Hematopoietic multipotent progenitor cell treated with erythropoietin and hydrocortisone succinate and interleukin-3 and kit ligand, for 8 days (in vitro differentiated cells): ENCODE measurements around the gene IVD.

Experiments
- DNase-seq: peaks from one replicate; pipeline ENCODE4 v3.0.0-alpha.2; 2015

The IVD gene

DNA sequence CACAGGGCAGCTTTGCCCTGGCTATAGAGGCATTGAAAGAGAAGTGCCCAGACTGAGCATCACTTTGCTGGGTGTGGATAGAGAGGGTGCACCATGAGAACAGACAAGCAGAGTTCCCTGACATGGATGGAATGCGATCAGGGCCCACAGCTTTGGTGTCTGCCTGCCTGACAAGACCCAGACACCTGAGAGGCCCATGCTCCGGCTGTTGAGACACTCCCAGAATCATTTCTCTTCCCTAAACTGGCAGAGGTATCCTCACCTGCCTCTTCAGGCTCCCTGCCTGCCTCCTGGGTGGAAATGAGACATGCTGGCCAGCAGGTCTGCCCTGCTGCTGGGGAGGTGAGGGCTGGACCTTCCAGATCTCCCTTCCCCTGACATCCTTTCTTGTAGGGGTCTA lies 54.8 kb downstream of the IVD start:
- DNase-seq: no peak

- DNase-seq: no peak
Observed at GRCh38 chr15:40461958-40462357, 56.4 kb downstream of the IVD start.

DNA sequence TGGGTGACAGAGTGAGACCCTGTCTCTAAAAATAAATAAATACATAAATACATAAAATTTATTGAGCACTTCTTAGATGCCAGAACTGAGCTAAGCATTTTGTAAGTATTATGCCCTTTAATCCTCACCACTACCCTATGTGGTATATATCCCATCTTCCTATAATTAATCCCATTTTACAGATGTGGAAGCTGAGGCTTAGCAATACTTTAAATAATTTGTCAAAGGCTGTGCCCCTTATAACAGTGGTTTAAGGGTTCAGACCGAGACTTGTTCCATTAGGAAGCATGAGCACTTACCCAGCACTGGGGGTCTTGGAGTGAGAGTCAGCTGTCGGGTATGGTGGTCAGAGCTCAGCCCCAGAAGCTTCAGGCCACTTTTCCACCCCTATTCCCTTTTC lies 57.7 kb downstream of the IVD start:
- no peak for DNase-seq

DNA sequence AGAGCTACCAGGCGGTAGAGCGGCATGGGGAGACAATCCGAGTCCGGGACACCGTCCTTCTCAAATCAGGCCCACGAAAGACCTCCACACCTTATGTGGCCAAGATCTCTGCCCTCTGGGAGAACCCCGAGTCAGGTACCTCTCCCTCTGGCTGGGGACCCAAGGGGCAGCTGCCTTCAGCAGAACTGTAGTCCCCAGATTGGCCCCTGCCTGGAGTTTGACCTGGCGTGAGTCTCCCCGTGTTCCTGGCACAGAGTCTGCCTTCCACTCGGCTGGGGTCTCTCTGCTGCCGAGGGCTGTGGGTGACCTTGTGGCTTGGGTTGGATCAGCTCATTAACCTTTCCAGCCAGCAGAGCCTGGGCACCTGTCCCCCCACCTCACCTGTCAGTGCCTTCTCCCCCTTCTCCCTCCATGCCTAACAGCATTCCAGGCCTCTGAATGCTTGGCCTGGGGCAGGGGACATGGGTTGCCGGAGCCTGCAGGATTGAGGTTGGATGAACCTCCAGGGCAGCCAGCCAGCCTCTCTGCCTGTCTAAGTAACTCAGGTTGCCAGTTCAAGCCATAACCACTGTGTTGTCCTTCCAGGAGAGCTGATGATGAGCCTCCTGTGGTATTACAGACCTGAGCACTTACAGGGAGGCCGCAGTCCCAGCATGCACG lies 58.4 kb downstream of the IVD start:
- DNase-seq: no peak

GRCh38 chr15:40464595-40465185 lies 59.1 kb downstream of the IVD start:
- DNase-seq: no peak

DNA sequence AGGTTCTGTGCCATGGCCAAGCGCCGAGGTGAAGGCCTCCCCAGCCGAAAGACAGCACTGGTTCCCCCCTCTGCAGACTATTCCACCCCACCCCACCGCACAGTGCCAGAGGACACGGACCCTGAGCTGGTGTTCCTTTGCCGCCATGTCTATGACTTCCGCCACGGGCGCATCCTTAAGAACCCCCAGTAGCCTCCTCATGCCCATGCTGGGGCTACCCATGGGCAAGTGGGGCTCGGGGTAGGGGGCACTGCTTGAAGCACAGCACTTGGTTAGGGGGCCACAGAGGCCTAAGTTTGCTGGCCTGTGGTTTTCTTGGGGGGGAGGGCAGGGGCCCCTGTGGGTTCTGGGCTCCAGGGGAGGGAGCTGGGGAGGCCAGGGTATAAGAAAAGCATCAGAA lies 60.3 kb downstream of the IVD start:
- no peak for DNase-seq

DNA sequence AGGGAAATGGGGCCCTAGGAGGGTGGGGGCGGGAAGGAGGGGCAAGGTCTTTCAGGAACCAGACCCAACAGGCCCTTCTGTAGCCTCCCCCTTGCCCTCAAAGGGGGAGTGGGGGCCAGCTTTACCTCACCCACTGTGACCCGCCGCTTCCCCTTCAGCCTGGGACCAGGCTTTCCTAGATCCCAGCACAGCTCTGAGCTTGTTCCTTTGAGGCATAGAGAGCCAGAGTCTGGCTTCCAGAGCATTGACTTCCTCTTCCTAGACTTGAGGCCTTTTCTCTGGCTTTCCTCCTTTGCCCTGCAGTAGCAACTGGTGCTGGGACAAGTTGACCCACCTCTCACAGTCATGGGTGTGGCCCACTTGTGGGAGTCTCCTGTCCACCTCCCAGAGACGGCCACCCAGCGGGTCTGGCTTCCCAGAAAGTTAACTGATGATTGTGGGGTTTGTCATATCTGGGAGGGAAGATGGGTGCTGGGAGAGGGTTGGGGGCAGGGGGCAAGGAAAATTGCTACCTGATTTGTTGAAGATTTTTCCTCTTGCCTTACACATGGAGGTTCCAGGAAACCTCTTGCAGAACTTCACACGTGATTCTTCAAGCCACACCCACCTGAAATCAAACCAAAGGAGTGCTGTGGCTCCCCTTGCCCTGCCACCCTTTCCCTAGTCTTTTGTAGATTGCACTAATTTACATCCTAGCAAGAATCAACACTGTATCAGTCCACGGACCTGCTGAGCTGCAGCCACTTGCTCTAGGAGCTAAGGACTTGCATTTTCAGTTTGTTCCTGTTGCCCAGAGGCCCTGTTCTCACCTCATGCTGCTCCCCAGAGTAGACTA lies 61.0 kb downstream of the IVD start:
- no peak for DNase-seq

DNA sequence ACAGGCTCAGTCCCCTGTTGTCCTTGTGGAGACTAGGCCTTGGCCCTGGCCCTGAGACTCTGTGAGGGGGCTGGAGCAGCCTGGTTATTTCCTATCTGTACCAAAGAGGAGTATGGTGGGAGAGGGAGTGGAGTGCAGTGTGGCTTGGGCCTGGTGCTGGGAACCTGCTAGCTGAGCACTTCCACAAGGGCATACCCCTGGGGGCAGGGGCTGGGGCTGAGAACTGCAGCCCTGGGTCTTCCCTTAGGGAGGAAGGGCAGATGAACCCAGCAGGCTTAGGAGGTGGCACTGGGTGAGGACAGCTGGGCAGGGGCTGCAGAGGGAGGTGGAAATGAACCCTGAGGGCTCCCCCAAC lies 61.6 kb downstream of the IVD start:
- no peak for DNase-seq

GRCh38 chr15:40468898-40469331 lies 63.3 kb downstream of the IVD start:
- DNase-seq: peak; percentile 64

DNA sequence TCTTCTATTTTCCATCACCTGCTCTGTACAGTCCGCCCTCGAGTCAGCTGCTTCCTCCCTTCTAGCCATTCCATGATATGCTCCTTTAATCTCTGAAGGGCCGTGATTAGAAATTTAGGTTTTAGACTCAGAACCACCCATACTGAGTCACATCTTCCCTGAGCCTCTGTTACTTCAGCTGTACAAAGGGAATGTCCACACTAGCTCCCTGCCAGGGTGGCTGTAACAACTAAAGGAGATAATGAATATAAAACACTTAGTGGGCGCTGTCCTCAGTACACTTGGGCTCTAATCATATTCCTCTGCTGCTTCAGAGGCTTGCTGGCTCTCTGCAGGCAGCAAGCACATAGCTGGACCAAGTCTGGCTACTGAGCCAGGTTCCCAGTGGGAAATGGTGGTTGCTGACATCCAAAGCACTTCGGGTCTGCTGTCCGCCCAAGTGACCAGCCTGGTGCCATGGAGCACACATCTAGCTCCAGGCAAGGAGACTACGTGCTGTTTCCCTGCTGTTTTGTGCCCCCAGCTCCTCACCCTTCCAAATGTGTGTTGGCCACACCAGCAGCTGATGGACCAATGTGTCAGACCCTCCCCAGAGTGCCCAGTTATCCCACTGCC lies 64.3 kb downstream of the IVD start:
- DNase-seq: peak; percentile 36

- peak; percentile 34 for DNase-seq
Observed at GRCh38 chr15:40470423-40471104, 65.0 kb downstream of the IVD start, which contains the start of gene CHST14. Gene CHST14, plus strand, starts transcription at chr15:40470984. Its CDS starts 230 bp downstream, at chr15:40471214.
